IPS-11a (cell line): Measurements from ENCODE around the gene TRIM65.
"Not testable (repeated sequence)": the region's sequence is repeated elsewhere in the genome, so short reads cannot be mapped to it uniquely, and the experiment has no call there.

Source experiments
- H3K4me3 ChIP-seq: one replicate; pipeline ENCODE4 v1.5.1; 2013; ENCODE audit warnings: low read depth, low read length, control low read depth

Gene TRIM65

DNA sequence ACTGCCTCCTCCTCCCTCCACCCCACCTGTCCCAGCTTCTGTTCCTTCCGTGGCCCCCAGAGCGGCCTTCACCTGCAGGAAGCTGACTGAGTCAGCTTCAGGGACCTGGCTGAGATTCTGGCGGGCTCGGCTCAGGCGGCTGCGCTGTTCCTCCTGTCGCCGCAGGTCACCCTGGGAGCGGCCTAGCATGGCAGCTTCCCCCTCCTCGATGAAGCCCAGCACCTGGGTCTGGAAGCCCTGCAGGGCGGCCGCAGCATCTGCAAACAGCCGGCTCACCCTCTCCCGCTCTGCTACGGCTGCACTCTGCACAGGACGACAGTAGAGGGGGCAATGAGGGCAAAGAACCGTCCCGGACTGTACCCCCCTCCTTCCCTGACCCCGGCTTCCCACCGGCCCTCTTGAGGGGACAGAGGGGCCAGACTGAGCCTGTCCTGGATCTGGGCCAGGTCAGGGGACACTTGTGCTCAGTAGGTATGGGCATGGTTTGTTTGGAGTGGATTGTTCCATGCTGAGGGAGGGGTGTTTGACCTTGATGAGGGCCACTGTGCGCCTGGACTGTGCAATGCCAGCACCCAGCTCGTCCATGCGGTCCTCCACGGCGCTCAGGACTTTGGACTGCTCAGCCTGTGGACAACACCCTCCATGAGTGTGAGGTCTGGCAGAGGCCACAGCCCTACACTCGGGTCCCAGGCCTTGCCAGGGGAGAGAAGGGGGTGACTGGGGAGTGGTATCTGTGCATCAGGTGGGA is 20.4 kb downstream of the TRIM65 start:
- H3K4me3 ChIP-seq: no peak overlapping the region

DNA sequence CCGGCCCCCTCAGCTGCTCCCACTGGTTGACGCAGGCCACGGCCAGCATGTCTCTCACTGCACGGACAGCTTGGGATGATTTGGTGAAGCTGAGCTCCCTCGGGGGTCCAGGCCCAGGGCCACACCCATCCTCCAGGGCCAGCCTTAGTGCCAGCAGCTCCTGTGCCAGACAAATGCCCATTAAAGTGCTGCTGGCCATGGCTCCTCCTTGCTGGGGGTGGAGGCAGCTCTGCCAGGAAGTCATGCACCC is 20.9 kb downstream of the TRIM65 start:
- H3K4me3 ChIP-seq: no peak overlapping the region

DNA sequence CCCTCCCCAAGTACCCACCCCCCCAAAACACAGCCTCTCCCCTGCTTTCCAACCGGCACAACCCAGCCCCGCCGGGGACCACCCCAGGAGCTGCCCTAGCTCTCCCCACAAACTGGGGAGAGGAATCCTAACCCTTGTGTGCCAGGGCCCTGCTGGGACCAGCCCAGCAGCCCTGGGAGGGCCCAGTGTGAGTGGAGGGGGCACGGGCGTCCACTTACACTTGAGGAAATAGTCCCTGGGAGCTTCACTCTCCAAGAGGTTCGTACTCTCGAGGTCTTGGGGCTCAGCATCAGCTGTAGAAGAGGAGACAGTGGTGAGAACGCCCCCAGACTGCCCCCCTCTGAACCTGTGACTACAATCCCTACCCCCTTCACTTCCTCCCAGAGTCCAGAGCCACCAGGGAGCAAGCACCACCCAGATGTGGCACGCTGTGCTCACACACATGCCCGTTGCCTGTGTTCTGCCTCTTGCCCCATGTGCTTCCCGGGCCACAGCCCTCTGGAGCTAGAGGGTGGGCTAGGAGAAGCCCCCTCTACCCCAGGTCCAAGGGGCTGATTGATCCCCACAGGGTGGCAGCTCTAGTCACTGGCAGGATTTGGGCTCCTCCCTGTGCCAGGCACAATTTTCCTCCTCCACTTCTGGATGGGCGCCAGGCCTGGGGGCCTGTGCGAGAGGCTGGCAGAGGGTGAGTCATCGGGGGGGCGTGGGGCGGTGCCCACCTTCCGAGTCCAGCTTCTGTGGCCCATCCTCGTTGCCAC is 21.4 kb downstream of the TRIM65 start:
- H3K4me3 ChIP-seq: no peak overlapping the region

GRCh38 chr17:75874323-75875181 is 22.2 kb downstream of the TRIM65 start:
- no peak overlapping the region for H3K4me3 ChIP-seq

- no peak overlapping the region for H3K4me3 ChIP-seq
Observed at GRCh38 chr17:75873587-75874322, 23.0 kb downstream of the TRIM65 start.

GRCh38 chr17:75872434-75873351 is 24.1 kb downstream of the TRIM65 start:
- H3K4me3 ChIP-seq: no peak overlapping the region

DNA sequence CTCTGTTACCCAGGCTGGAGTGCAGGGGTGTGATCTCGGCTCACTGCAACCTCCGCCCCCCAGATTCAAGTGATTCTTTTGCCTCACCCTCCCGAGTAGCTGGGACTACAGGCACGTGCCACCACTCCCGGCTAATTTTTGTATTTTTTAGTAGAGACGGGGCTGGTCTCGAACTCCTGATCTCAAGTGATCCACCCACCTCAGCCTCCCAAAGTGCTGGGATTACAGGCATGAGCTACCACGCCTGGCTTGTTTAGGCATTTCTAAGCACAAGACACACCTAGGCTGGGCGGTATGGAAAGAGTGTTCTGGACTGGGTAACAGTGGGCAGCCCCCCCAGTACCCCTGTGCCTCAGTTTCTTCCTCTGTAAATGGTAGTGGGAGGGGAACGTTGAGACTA is 26.5 kb downstream of the TRIM65 start:
- H3K4me3 ChIP-seq: not testable (repeated sequence)

- H3K4me3 ChIP-seq: no peak overlapping the region
Observed at GRCh38 chr17:75869282-75870141, 27.2 kb downstream of the TRIM65 start.

DNA sequence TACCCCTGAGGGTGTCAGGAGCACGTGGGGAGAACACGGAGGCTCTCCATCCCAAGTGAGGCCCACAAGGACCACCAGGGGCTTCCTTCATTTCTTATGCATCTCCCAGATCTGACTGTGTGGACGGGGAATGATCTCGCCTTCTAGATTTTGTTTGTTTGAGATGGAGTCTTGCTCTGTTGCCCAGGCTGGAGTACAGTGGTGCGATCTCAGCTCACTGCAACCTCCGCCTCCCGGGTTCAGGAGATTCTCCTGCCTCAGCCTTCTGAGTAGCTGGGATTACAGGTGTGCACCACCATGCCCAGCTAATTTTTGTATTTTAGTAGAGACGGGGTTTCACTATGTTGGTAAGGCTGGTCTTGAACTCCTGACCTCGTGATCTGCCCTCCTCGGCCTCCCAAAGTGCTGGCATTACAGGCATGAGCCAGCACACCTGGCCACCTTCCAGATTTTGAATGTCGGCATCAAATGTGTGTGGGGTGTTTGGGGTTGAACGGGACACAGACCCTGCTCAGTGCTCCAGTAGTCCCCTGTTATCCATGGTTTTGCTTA is 27.9 kb downstream of the TRIM65 start:
- H3K4me3 ChIP-seq: not testable (repeated sequence)

- H3K4me3 ChIP-seq: not testable (repeated sequence)
Observed at GRCh38 chr17:75865404-75866188, 31.2 kb downstream of the TRIM65 start.

- H3K4me3 ChIP-seq: not testable (repeated sequence)
Observed at GRCh38 chr17:75864887-75865286, 31.9 kb downstream of the TRIM65 start.

- no peak overlapping the region for H3K4me3 ChIP-seq
Observed at GRCh38 chr17:75864448-75864871, 32.3 kb downstream of the TRIM65 start.

DNA sequence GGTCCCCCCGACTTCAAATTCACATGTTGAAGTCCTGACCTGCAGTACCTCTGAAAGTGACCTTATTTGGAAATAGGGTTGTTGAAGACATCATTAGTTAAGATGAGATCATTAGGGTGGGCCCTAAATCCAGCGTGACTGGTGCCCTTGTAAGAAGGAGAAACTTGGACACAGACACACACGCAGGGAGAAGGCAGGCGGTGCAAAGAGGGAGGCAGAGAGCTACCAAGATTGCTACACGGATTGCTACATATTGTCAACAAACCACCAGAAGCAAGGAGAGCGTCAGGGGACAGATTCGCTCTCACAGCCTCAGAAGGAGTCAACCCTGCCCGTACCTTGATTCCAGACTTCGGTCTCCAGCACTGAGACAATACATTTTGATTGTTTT is 34.8 kb downstream of the TRIM65 start:
- H3K4me3 ChIP-seq: no peak overlapping the region

DNA sequence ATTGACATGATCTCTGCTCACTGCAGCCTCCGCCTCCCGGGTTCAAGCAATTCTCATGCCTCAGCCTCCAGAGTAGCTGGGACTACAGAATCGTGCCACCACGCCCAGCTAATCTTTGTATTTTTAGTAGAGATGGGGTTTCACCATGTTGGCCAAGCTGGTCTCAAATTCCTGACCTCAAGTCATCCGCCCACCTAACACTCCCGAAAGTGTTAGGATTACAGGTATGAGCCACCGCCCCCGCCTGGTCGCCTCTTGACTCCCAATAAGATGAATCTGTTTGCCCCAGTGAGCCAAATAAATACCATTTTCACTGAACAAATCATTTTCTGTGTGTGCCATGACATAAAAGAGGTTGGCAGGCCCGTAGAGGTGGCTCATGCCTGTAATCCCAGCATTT is 37.4 kb downstream of the TRIM65 start:
- not testable (repeated sequence) for H3K4me3 ChIP-seq

DNA sequence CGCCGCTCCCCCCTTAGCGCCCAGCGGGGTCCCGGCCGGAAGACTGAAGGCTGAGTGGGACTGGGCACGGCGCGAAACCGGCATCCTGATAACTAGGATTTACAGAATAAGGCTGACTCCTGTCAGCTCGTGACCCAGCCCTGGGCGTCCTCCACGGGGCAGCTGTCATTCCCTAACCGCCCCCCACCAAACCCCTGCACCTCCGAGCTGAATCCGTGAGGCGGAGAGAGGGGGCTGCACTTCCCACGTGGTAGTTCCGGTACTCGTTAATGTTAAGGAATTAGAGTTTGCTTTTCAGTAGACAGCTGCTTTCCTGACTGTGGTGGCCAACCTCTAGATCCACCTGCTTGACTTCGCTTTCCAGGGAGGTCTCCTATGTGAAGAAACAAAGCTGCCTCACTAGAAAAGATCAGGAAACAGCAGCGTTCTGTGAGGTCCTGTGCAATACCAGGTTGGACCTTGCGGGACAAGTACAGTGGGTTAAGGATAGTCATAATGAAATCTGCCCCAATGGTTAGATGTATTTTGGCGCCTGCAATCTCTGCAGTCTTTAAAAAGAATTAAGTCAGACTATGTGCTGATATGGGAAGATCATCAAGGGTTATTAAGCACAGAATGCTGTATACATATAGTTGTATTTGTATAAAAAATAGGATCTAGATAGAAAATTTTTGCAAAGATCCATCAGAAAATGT is 40.5 kb downstream of the TRIM65 start:
- H3K4me3 ChIP-seq: peak overlapping the region; percentile 72

DNA sequence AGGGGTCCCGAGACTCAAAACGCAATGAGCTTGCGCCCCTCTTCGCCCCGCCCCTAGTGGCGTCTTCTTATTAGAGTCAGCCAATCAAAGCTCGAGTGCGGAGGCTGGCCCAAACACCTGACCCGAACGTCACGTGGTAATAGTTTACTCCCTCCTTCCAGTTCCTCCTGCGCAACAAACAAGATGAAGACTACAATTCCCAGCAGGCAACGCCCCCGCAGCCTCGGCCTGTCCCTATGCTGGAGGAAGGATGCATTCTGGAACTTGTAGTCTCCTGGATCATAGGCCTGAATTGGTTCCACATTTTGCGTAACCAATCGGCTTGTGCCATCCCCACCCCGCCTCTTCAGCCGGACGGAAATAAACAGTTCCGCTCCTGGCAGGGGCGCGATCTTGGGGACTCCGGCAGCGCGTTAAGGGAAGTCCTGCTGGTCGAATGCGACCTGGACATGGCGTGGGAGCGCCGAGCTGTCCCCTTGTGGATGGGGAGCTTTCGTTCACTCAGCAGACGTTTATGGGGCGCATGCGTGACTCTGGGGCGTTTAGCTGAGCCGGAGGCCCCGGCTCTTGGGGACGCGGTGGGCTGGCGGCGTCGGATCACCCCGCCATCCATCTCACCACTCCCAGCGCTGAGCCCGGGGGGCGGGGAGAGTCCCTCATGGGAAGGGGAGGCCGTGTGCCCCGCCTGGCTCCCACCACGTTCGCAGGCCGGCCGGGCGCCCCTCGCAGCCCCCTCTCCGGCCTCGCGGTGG is 41.3 kb downstream of the TRIM65 start, which contains the start of gene WBP2:
TSS of gene WBP2 (minus strand) at position 26 of the 752 bp plus-strand sequence. CDS start 38 bp downstream, outside the sequence.
- peak within 1 kb of the TSS; percentile 72 for H3K4me3 ChIP-seq
